Spinal cord (tissue), 10 donors: ENCODE measurements around the gene ATF2. TPM values are rescaled to one million over a fixed set of nuclear protein-coding genes. Genes with fewer than 3 reads are reported as not detected.

ENCODE experiments used
- DNase-seq, 6 donors: peaks; one replicate each; pipeline versions ENCODE4 v3.0.0 to v3.0.0-alpha.2; 2013 to 2015; ENCODE audit warnings: low spot score in 6 of 6, low read depth in 4 of 6
- H3K27ac ChIP-seq: one replicate; pipeline ENCODE4 v1.5.1; 2013; ENCODE audit warnings: low read depth, low read length, control low read depth
- H3K27me3 ChIP-seq: one replicate; pipeline ENCODE4 v1.6.1; 2013; ENCODE audit warnings: low read length; ENCODE audit not compliant: control insufficient read depth, insufficient read depth
- H3K36me3 ChIP-seq: one replicate; pipeline ENCODE4 v1.6.1; 2013; ENCODE audit warnings: low read length; ENCODE audit not compliant: control insufficient read depth, insufficient read depth
- H3K4me1 ChIP-seq: one replicate; pipeline ENCODE4 v1.6.1; 2013; ENCODE audit warnings: low read length; ENCODE audit not compliant: control insufficient read depth, insufficient read depth
- H3K4me3 ChIP-seq: one replicate; pipeline ENCODE4 v1.5.1; 2013; ENCODE audit warnings: low read depth, low read length, control low read depth
- H3K9me3 ChIP-seq: one replicate; pipeline ENCODE4 v1.6.1; 2013; ENCODE audit warnings: low read length; ENCODE audit not compliant: control insufficient read depth, insufficient read depth
- WGBS: methylation state at CpG from one replicate; pipeline ENCODE4 v1.1.5; 2013; ENCODE audit warnings: missing lambda C conversion rate; ENCODE audit not compliant: insufficient coverage; 5-methylcytosine and 5-hydroxymethylcytosine counted together
- polyA plus RNA-seq, 2 donors: library from polyadenylated mRNA; unstranded; fragments of 120-200 nt; gene quantifications; one replicate each; pipeline ENCODE4 v1.2.1, GENCODE V29; 2013; ENCODE audit not compliant: insufficient read length in 2 of 2
- small RNA-seq: library from RNA; depleted of rRNA; stranded (forward); fragments of <200 nt; gene quantifications from one replicate; pipeline ENCODE3, GENCODE V24; 2014; ENCODE audit warnings: low replicate concordance
- total RNA-seq, 2 donors: library from RNA; depleted of rRNA in 1 of 2; stranded (reverse); fragments of 120-200 nt in 1 of 2; fragments of >200 nt in 1 of 2; gene quantifications; one replicate each; pipeline versions ENCODE4 v1.2.3 to v1.2.4, GENCODE V29; 2013 to 2014
- donor health status: healthy.

ATF2 gene
- total and polyA plus RNA-seq, 4 donors, result 48.7 to 88.1 (median 63.7) TPM

- Histone ChIP-seq H3K27ac (no peak overlapping the region), H3K4me1 (peaks cover 3% of the 10 kb centered on the region), H3K36me3 (no peaks in the 10 kb centered on the region), H3K4me3 (no peak overlapping the region), H3K27me3 (no peaks in the 10 kb centered on the region), H3K9me3 (no peaks in the 10 kb centered on the region)
- 100% methylated on average over 1 of the region's 3 CpGs for WGBS
- no peak for DNase-seq
These were observed 145.1 kb downstream of the ATF2 start for GRCh38 chr2:175022923-175023322.

Small RNA genes within 50 kb of the gene (small RNA-seq; reads per million reads assigned to genes)
- not detected for gene MIR933
- not detected for gene RF02271
- not detected for gene RNU6-1290P
- gene RNU6-763P, result not detected

Other genes with a start within 250 kb of the ATF2 start
- gene CHN1, start 162.8 kb downstream of the ATF2 start, total RNA-seq, result 10 to 100 TPM; 56.9 to 66.2 TPM
- 10 to 100 TPM; 61.8 to 72.4 TPM for gene CHN1, start 162.8 kb downstream of the ATF2 start, polyA plus RNA-seq
- 100 to 1,000 TPM; 121 to 174 TPM for gene ATP5MC3, start 13.5 kb upstream of the ATF2 start, total RNA-seq
- 100 to 1,000 TPM; 300 to 312 TPM for gene ATP5MC3, start 13.5 kb upstream of the ATF2 start, polyA plus RNA-seq